NT2/D1 (cell line): ENCODE data around the gene PRAME.

ENCODE experiments used
- DNase-seq: peaks from one replicate; pipeline ENCODE4 v3.0.0-alpha.2; 2011; ENCODE audit warnings: low read depth, low spot score
- H3K27me3 ChIP-seq: 2 replicates; pipeline ENCODE4 v1.6.0; 2011; ENCODE audit warnings: mild to moderate bottlenecking; ENCODE audit not compliant: insufficient read length, insufficient read depth
- H3K36me3 ChIP-seq: 2 replicates; pipeline ENCODE4 v1.6.1; 2011; ENCODE audit warnings: mild to moderate bottlenecking, low read length, mixed read lengths; ENCODE audit not compliant: insufficient read depth, insufficient read length
- H3K4me1 ChIP-seq: 2 replicates; pipeline ENCODE4 v1.5.1; 2011; ENCODE audit not compliant: insufficient read depth, insufficient read length
- H3K4me3 ChIP-seq: 2 replicates; pipeline ENCODE4 v1.5.1; 2011; ENCODE audit warnings: low read depth; ENCODE audit not compliant: insufficient read length
- H3K9ac ChIP-seq: 2 replicates; pipeline ENCODE4 v1.6.0; 2011; ENCODE audit warnings: low read depth; ENCODE audit not compliant: insufficient read length
- H3K9me3 ChIP-seq: 2 replicates; pipeline ENCODE4 v1.5.1; 2011; ENCODE audit warnings: mild to moderate bottlenecking, low read length; ENCODE audit not compliant: insufficient read depth
- SUZ12 ChIP-seq: IDR thresholded peaks from 2 replicates; pipeline ENCODE4 v1.6.1; 2011; ENCODE audit not compliant: insufficient read length, insufficient read depth; ENCODE audit errors: extremely low read depth
- YY1 ChIP-seq: IDR thresholded peaks from 2 replicates; pipeline ENCODE4 v1.6.1; 2011; ENCODE audit not compliant: insufficient read length, insufficient read depth
- ZNF274 ChIP-seq: IDR thresholded peaks from 2 replicates; pipeline ENCODE4 v1.6.1; 2011; ENCODE audit warnings: mild to moderate bottlenecking, low read depth, low read length

Gene PRAME

DNA sequence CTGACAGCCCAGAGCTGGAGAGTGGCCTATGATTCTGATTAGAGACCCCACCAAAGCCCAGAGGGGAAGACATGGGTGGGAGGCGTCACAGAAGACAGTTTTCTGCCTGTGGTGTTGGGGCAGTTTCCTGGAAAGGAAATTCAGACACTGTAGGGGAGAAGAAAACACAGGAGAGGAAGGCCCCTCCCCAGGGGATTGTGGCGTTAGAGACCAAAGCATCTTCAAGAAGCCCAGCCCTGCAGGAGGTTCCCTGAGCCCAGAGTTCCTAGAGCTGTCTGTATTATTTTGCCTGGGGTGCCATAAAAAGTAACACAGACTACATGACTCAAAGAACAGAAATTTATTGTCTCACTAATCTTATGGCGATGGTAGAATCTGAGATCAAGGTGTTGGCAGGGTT, 40.2 kb upstream of the PRAME start:
- Histone ChIP-seq H3K27me3 (peaks cover 96% of the 10 kb centered on the region), H3K9ac (no peak overlapping the region), H3K4me1 (no peaks in the 10 kb centered on the region), H3K4me3 (no peak overlapping the region), H3K36me3 (no peaks in the 10 kb centered on the region), H3K9me3 (no peaks in the 10 kb centered on the region)
- TF ChIP-seq YY1 (no peak), ZNF274 (no peak), SUZ12 (no peak)
- DNase-seq, result no peak

DNA sequence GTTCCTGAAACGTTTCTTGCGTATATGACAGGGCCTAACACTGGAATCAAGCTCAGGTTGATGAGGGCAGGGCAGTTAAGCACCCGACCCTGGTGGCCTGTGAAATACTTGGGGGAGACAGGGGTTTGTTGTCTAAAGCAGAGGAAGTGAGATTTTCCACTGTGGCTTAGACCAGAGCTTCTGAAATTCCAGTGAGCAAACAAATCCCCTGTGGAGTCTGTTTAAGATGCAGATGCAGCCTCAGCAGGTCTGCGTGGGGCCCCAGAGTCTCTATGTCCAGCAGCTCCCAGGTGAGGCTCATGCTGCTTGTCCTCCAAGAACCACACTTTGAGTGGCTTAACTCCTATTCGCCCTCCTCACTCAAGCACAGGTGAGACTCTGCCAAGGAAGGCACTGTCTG, 39.1 kb upstream of the PRAME start:
- H3K4me1 ChIP-seq, result no peaks in the 10 kb centered on the region
- TF ChIP-seq YY1 (no peak), SUZ12 (no peak), ZNF274 (no peak)
- DNase-seq, result no peak
- no peak overlapping the region for H3K9ac ChIP-seq
- H3K27me3 ChIP-seq, result peaks cover 96% of the 10 kb centered on the region
- no peaks in the 10 kb centered on the region for H3K9me3 ChIP-seq
- no peak overlapping the region for H3K4me3 ChIP-seq
- no peaks in the 10 kb centered on the region for H3K36me3 ChIP-seq

DNA sequence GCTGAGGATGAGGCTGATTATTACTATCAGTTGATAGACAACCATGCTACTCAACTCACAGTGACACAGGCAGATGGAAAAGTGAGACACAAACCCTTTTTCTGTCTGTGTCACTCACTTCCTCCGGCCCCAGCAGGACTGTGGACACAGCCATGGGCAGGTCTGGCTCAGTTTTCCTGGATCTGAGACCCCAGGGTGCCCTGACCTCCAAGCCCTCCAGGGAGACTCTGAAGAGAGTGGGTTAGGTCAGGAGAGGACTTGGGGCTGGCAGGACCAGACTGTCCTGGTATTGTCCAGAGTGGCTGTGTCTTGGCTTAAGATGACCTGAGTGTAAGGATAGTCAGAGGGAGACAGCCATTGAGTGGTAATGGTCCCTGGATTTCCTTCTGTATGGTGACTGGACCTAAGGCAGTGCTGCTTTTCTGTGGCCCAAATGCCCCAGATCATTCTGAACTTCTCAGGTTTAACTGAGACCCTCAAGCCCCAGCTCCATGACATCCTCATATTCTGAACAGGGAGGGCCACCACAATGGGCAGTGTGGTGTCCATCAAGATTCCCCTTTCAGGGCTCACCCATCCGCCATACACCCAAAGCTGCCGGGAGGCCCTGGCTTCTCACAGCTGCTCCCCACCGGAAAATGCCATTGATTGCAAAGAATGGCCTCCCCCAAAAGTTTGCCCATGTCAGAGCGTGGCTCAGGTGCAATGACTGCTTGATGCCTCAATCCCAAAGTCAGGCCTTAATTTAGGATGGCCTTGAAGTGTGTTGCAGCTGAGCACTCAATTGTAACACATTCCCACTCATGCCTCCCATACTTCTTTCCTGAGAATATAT, 36.2 kb upstream of the PRAME start:
- H3K9me3 ChIP-seq, result no peaks in the 10 kb centered on the region

DNA sequence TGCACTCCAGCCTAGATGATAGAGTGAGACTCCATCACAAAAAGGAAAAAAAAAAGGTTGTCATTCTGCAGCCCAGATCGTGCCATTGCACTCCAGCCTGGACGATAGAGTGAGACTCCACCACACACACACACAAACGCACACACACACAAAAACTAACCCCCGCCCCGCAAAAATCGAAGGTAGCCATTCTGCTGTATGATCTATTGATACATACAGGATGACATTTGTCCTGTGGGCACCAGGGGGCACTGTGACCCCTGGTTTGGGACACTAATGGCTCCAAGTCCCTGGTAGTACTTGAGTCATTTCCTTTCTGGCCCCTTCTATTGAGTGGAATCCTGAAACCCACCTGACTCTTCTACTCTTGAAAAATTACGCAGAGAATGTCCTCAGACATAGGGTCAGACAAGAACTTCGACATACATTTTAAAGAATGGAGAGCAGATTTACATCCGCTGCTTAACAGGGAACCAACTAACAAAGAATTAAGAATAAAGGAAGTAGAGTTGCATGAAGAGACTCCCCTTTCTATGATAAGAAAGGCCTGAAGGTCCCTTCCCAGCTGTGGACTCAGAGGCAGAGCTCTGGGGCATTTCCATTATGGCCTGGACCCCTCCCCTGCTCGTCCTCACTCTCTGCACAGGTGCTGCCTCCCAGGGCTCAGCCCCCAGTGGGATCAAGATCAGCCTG, 35.0 kb upstream of the PRAME start:
- no peaks in the 10 kb centered on the region for H3K36me3 ChIP-seq
- H3K27me3 ChIP-seq, result peaks cover 96% of the 10 kb centered on the region
- TF ChIP-seq SUZ12, result no peak
- no peak for TF ChIP-seq ZNF274
- TF ChIP-seq YY1, result no peak
- no peaks in the 10 kb centered on the region for H3K4me1 ChIP-seq
- peak; percentile 54 for DNase-seq
- H3K9ac ChIP-seq, result no peak overlapping the region
- no peaks in the 10 kb centered on the region for H3K9me3 ChIP-seq
- H3K4me3 ChIP-seq, result no peak overlapping the region

More for the DNA sequence above, 36.2 kb upstream of the PRAME start:
- no peak for DNase-seq
- no peaks in the 10 kb centered on the region for H3K36me3 ChIP-seq
- TF ChIP-seq ZNF274 (no peak), YY1 (no peak), SUZ12 (no peak)
- no peak overlapping the region for H3K4me3 ChIP-seq
- peaks cover 96% of the 10 kb centered on the region for H3K27me3 ChIP-seq
- H3K9ac ChIP-seq, result no peak overlapping the region
- H3K4me1 ChIP-seq, result no peaks in the 10 kb centered on the region

DNA sequence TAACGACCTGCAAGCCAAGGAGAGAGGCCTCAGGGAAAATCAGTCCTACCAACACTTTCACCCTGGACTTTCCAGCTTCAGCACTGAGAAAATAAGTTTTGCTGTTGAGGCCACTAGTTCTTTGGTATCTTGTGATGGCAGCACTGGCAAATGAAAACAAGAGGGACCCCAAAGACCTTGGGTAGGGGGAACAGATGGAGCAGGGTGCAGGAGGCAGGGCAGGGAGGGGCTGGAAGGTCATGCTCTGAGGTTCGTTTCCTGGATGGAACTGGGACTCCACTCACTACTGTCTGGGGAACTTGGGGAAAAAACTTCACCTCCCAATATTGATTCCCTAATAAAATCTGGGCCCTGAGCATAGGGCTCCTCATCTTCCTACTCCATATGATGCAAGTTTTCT, 34.2 kb upstream of the PRAME start:
- no peaks in the 10 kb centered on the region for H3K9me3 ChIP-seq
- H3K9ac ChIP-seq, result no peak overlapping the region
- H3K4me1 ChIP-seq, result no peaks in the 10 kb centered on the region
- peaks cover 96% of the 10 kb centered on the region for H3K27me3 ChIP-seq
- no peaks in the 10 kb centered on the region for H3K36me3 ChIP-seq
- H3K4me3 ChIP-seq, result no peak overlapping the region
- DNase-seq, result no peak
- TF ChIP-seq YY1 (no peak), ZNF274 (no peak), SUZ12 (no peak)

DNA sequence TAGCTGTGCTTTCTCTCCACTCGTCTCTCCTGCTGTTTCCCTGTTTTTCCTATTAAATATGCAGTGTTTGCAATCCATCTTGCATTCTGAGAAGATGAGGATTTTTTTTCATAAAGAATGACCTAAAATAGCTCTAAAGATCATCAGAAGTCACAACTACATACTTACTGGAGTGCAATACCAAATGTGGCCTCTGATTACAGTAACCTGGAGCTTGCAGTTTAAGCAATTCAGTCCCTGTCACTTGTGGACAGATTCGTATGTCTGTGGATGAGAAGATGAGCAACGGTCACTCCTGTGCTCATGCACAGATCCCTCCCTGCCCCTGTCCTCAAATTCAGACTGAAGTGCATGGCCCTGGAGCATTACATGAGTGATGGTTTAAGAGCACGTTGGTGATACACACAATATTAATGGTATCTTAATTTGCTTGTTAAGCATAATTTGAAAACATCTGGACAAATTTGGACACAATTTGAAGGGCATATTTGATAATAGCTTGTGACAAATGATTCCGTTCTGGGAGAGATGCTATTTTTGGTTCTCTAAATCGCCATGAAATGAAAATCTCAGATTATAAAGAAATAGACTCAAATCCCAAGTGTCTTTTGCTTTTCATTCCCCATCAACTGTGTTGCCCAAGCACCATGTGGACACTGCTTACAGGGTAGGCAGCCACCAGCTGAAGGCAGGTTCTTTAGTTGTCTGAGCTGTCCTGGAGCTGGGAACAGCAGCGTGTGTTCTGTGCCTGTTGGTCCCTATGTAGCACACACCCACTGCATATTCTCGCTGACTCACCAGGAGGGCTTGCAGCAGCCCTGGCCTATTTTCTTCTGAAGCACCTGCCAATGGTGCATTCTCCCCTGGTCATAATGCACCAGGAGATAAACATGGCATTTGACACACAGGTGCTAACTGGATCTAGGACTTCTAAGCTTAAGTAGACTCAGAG, 32.6 kb upstream of the PRAME start:
- no peaks in the 10 kb centered on the region for H3K4me1 ChIP-seq
- peaks cover 99% of the 10 kb centered on the region for H3K27me3 ChIP-seq

More for the DNA sequence above, 32.6 kb upstream of the PRAME start:
- Histone ChIP-seq H3K9me3 (no peaks in the 10 kb centered on the region), H3K9ac (no peak overlapping the region), H3K36me3 (no peaks in the 10 kb centered on the region), H3K4me3 (no peak overlapping the region)
- no peak for TF ChIP-seq ZNF274
- no peak for TF ChIP-seq YY1
- no peak for TF ChIP-seq SUZ12
- no peak for DNase-seq
